ENCODE data around the gene NDUFAF3. TPM values are rescaled to one million over a fixed set of nuclear protein-coding genes. Genes with fewer than 3 reads are reported as not detected.

Gene NDUFAF3
- total RNA-seq, 2 experiments from 2014 or later = 124 to 309 TPM

GRCh38 chr3:48979451-48979850 lies 42.5 kb upstream of the NDUFAF3 start:
- Histone ChIP-seq H3K27ac (ENCODE audit: low read depth, low read length, poor library complexity, severe bottlenecking) (no peak overlapping the region), H4K20me1 (ENCODE audit: insufficient read depth, low read length) (no peaks in the 10 kb centered on the region), H2AFZ (ENCODE audit: low read length) (no peak overlapping the region), H3K9me2 (ENCODE audit: insufficient read depth, low read length) (no peaks in the 10 kb centered on the region), H3K79me2 (ENCODE audit: insufficient read depth, low read depth, low read length) (no peaks in the 10 kb centered on the region), H3K36me3 (ENCODE audit: insufficient read depth, low read length) (peaks cover 95% of the 10 kb centered on the region), H3K4me1 (ENCODE audit: insufficient read depth, low read length, poor library complexity, severe bottlenecking) (no peaks in the 10 kb centered on the region), H3K4me3 (ENCODE audit: low read depth, low read length, poor library complexity, severe bottlenecking) (no peak overlapping the region), H3K9me3 (ENCODE audit: low read length) (no peaks in the 10 kb centered on the region), H3K4me2 (ENCODE audit: low read length) (no peak overlapping the region)
- ChIA-PET POLR2A (no interaction called here), CTCF (ENCODE audit: unreplicated experiment) (no interaction called here)
- BruUV-seq (replicated peaks) = no TSS peak
- intact Hi-C loops (cut with micrococcal nuclease; ENCODE audit: unreplicated experiment) = no loop called here
- DNase-seq (ENCODE audit: low spot score) = no peak
- no peak for TF ChIP-seq CTCF (conservative IDR thresholded peaks at IDR 0.05; ENCODE audit: low read length)

- no peak overlapping the region for H3K4me3 ChIP-seq (ENCODE audit: low read depth, low read length, poor library complexity, severe bottlenecking)
- no peak overlapping the region for H2AFZ ChIP-seq (ENCODE audit: low read length)
- H3K36me3 ChIP-seq (ENCODE audit: insufficient read depth, low read length) = peaks cover 95% of the 10 kb centered on the region
- no peaks in the 10 kb centered on the region for H3K9me3 ChIP-seq (ENCODE audit: low read length)
- no peak for TF ChIP-seq CTCF (conservative IDR thresholded peaks at IDR 0.05; ENCODE audit: low read length)
- no peak for TF ChIP-seq EZH2phosphoT487 (IDR thresholded peaks at IDR 0.05; ENCODE audit: borderline replicate concordance, low read depth, low read length)
- no peaks in the 10 kb centered on the region for H3K9me2 ChIP-seq (ENCODE audit: insufficient read depth, low read length)
- no peak overlapping the region for H3K27ac ChIP-seq (ENCODE audit: low read depth, low read length, poor library complexity, severe bottlenecking)
- intact Hi-C loops (cut with micrococcal nuclease; ENCODE audit: unreplicated experiment) = no loop called here
- H3K79me2 ChIP-seq (ENCODE audit: insufficient read depth, low read depth, low read length) = no peaks in the 10 kb centered on the region
- BruUV-seq (replicated peaks) = no TSS peak
- H4K20me1 ChIP-seq (ENCODE audit: insufficient read depth, low read length) = no peaks in the 10 kb centered on the region
- no peak for DNase-seq (ENCODE audit: low spot score)
- ChIA-PET CTCF (ENCODE audit: unreplicated experiment) (no interaction called here), POLR2A (interaction anchor here (0.6 to 0.7 kb wide), 3 partner anchors 135 to 435 kb away, joined by 3 to 5 read pairs (median 3); no protein-coding TSS in a partner anchor)
- H3K4me2 ChIP-seq (ENCODE audit: low read length) = no peak overlapping the region
- no peaks in the 10 kb centered on the region for H3K4me1 ChIP-seq (ENCODE audit: insufficient read depth, low read length, poor library complexity, severe bottlenecking)
These were observed 41.6 kb upstream of the NDUFAF3 start for GRCh38 chr3:48980295-48980694.

GRCh38 chr3:48982016-48982415 lies 39.9 kb upstream of the NDUFAF3 start:
- intact Hi-C loops (cut with micrococcal nuclease; ENCODE audit: unreplicated experiment) = no loop called here
- DNase-seq (ENCODE audit: low spot score) = no peak
- Histone ChIP-seq H4K20me1 (ENCODE audit: insufficient read depth, low read length) (no peaks in the 10 kb centered on the region), H3K9me2 (ENCODE audit: insufficient read depth, low read length) (no peaks in the 10 kb centered on the region), H3K4me1 (ENCODE audit: insufficient read depth, low read length, poor library complexity, severe bottlenecking) (no peaks in the 10 kb centered on the region), H3K27ac (ENCODE audit: low read depth, low read length, poor library complexity, severe bottlenecking) (no peak overlapping the region), H3K36me3 (ENCODE audit: insufficient read depth, low read length) (peaks cover 86% of the 10 kb centered on the region), H2AFZ (ENCODE audit: low read length) (no peak overlapping the region), H3K4me3 (ENCODE audit: low read depth, low read length, poor library complexity, severe bottlenecking) (no peak overlapping the region), H3K4me2 (ENCODE audit: low read length) (no peak overlapping the region), H3K79me2 (ENCODE audit: insufficient read depth, low read depth, low read length) (no peaks in the 10 kb centered on the region), H3K9me3 (ENCODE audit: low read length) (no peaks in the 10 kb centered on the region)
- ChIA-PET POLR2A (interaction anchor here (0.6 to 1.1 kb wide), 3 partner anchors 10 to 462 kb away, joined by 3 to 4 read pairs (median 3); no protein-coding TSS in a partner anchor), CTCF (ENCODE audit: unreplicated experiment) (no interaction called here)
- no peak for TF ChIP-seq CTCF (conservative IDR thresholded peaks at IDR 0.05; ENCODE audit: low read length)
- TF ChIP-seq EZH2phosphoT487 (IDR thresholded peaks at IDR 0.05; ENCODE audit: borderline replicate concordance, low read depth, low read length) = no peak
- no TSS peak for BruUV-seq (replicated peaks)
